GM21529 (cell line): ENCODE results near the gene OMA1.

ENCODE experiments used
- ATAC-seq: cut with Tn5 transposase; IDR thresholded peaks from one replicate; pipeline ENCODE4 v1.9.1; 2021; ENCODE audit not compliant: unreplicated experiment

Gene OMA1

DNA sequence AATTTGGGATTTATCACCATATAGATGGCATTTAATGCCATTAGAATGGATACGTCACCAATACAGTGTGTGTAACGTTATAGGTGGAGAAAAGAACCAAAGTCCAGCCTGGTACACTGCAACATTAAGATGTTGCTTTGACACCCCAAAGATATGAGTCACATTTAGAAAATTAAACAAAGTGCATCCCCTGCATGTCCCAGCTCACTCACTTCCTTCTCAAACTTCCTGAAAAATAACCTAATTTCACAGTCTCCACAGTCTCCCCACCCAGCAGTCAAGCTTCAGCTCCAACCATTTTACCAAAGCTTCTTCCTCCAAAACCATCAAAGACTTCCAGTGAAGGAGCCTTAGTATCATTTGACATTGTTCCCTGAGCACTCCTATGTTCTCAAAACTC, 111.9 kb downstream of the OMA1 start:
- no peak for ATAC-seq

DNA sequence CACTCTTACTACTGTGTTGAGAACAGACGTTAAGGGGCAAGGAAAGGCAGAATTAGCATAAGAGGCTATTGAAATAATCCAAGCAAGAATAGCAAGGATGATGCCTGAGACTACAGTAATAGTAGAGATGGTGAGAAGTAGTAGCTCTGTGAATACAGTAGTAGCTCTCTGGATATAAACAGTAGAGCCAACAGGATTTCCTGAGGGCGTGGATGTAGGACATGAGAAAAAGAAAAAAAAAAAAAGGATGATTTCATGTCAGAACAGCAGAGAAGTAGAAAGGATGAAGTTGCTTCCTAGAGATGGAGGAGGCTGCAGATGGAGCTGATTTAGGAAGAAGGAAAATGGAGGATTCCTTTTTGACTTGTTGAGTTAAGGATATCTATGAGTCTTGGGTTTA, 112.3 kb downstream of the OMA1 start:
- no peak for ATAC-seq

DNA sequence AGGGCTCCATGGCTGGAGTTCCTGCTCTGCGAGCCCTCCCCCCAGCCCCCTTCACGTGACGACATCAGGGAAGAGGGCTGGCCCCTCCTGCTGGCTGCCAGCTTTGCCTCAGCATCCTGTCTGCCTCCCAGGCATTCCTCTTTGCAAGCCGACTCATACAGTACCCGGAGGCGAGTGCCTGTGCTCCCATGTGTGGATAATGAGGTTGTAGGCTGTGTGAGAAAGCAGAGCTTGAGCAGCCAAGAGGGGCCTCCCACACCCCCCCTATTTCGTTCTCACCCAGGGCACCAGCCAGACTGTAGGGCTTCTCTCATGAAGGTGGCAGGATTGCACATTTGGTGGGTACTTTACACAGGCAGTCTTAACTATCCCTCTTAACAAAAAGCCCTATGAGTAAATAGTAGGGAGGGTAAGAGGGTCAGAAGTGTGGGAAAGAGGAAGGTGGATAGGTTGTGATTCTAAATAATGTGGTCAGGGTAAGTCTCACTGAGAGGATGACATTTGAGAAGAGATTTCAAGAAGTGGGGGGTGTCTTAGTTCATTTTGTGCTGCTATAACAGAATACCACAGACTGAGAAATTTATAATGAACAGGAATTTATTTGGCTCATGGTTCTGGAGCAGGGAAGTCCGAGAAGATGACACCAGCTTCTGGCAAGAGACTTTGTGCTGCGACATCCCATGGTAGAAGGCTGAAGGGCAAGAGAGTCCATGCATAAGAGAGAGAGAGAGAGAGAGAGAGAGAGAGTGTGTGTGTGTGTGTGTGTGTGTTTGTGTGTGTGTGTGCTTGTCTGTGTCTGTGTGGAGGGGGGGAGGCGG, 113.5 kb downstream of the OMA1 start:
- ATAC-seq = no peak

DNA sequence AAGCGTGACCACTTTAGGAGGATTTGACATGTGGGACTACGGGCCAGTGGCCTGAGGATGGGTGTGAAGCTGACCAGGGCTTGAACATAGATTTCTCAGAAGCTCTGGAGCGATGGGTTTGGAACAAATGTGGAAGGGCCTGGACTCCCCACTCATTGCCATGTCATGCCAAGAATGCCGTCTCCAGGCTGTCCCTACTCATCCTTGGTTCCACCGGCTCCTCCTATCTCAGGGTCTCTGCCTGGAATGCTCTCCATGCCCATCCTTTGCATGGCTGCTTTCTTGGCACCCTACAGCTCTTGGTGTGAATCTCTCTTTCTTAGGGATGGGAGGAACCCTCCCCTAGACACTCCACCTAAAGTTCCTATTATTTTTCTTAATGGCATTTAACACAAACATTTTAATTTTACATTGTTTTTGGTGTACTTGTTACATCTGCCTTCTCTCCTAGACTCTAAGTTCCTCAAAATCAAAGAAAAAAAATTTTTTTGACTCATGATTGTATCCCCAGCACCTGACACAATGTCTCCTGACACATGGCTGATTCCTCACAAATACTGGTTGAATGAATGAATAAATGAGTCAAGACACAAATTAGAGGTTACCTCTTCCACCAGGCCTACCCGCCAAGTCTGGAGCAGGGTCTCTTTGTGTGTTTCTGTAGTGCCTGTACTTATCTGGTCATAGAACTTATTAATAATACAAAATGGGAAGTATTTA, 114.5 kb downstream of the OMA1 start:
- no peak for ATAC-seq
